ENCODE measurements around the gene NMT1. TPM values are rescaled to one million over a fixed set of nuclear protein-coding genes. Genes with fewer than 3 reads are reported as not detected.

NMT1 gene
- polyA plus RNA-seq, 2 donors, result 30.1 to 32.9 TPM

- H3K36me3 ChIP-seq (ENCODE audit: control insufficient read depth in 2 of 2, insufficient read depth in 2 of 2, low read length in 1 of 2), result peaks cover 0 to 2% of the 10 kb centered on the region in 2 donors
- H3K27ac ChIP-seq (ENCODE audit: low read depth in 2 of 2, low read length in 1 of 2), result no peak overlapping the region
- no peaks in the 10 kb centered on the region for H3K27me3 ChIP-seq (ENCODE audit: control insufficient read depth in 1 of 2, insufficient read depth in 2 of 2, low read length in 2 of 2)
- 87 to 88% methylated on average over 3 of the region's 3 CpGs for WGBS, 2 donors
- no peak overlapping the region for H3K4me3 ChIP-seq (ENCODE audit: low read depth in 1 of 2, low read length in 2 of 2)
- H3K9me3 ChIP-seq (ENCODE audit: control insufficient read depth in 2 of 2, insufficient read depth in 1 of 2, low read depth in 1 of 2, low read length in 1 of 2), result no peaks in the 10 kb centered on the region
- H3K4me1 ChIP-seq (ENCODE audit: control insufficient read depth in 2 of 2, insufficient read depth in 2 of 2, low read length in 1 of 2), result peaks cover 2 to 5% of the 10 kb centered on the region in 2 donors
Observed at GRCh38 chr17:45156242-45156641, 95.1 kb downstream of the NMT1 start.

Other genes with a start within 250 kb of the NMT1 start
- gene GJC1, start 231.0 kb upstream of the NMT1 start, polyA plus RNA-seq, result 1 to 10 TPM in 1 of 2 donors, under 1 TPM in 1; 0.83 to 1.2 TPM
- 1 to 10 TPM; 2.8 to 3.5 TPM for gene HIGD1B, start 213.4 kb upstream of the NMT1 start, polyA plus RNA-seq
- 10 to 100 TPM; 15.8 to 38.4 TPM for gene EFTUD2, start 161.9 kb upstream of the NMT1 start, polyA plus RNA-seq
- gene GFAP, start 145.8 kb upstream of the NMT1 start, polyA plus RNA-seq, result under 1 TPM in 1 of 2 donors, not detected in 1; 0.08 TPM
- gene KIF18B, start 113.5 kb upstream of the NMT1 start, polyA plus RNA-seq, result 1 to 10 TPM; 4.3 to 7.3 TPM
- gene C1QL1, start 93.0 kb upstream of the NMT1 start, polyA plus RNA-seq, result under 1 TPM; 0.57 to 0.79 TPM
- 10 to 100 TPM; 11.8 to 15.8 TPM for gene DCAKD, start 9.7 kb upstream of the NMT1 start, polyA plus RNA-seq
- 10 to 100 TPM; 34.2 to 47.3 TPM for gene PLCD3, start 71.2 kb downstream of the NMT1 start, polyA plus RNA-seq
- 1 to 10 TPM; 5.9 to 8.8 TPM for gene ACBD4, start 74.4 kb downstream of the NMT1 start, polyA plus RNA-seq
- 10 to 100 TPM; 20.4 to 24.2 TPM for gene HEXIM1, start 87.2 kb downstream of the NMT1 start, polyA plus RNA-seq
- gene HEXIM2, start 100.6 kb downstream of the NMT1 start, polyA plus RNA-seq, result 1 to 10 TPM; 3.7 to 4.5 TPM
- 1 to 10 TPM; 4.3 to 5.2 TPM for gene FMNL1, start 160.6 kb downstream of the NMT1 start, polyA plus RNA-seq
- not detected for gene SPATA32, start 200.8 kb downstream of the NMT1 start, polyA plus RNA-seq

All from esophagus (tissue), 2 donors.